Left ventricle myocardium inferior (tissue), 1 donor: ENCODE data around the gene PRM3. TPM values are rescaled to one million over a fixed set of nuclear protein-coding genes. Genes with fewer than 3 reads are reported as not detected.

Experiments
- DNase-seq: peaks from one replicate; pipeline ENCODE4 v3.0.0-alpha.2; 2020
- H3K27ac ChIP-seq: fragments of 200-600 bp; replicated peaks from 2 replicates; pipeline ENCODE4 v1.8.0; 2021
- H3K27me3 ChIP-seq: fragments of 200-600 bp; 2 replicates; pipeline ENCODE4 v1.8.0; 2021; ENCODE audit warnings: low read depth
- H3K36me3 ChIP-seq: fragments of 200-600 bp; 2 replicates; pipeline ENCODE4 v1.8.0; 2021
- H3K4me1 ChIP-seq: fragments of 200-600 bp; 2 replicates; pipeline ENCODE4 v1.8.0; 2021
- H3K4me3 ChIP-seq: fragments of 200-600 bp; 2 replicates; pipeline ENCODE4 v1.8.0; 2021; ENCODE audit warnings: mild to moderate bottlenecking, moderate library complexity
- H3K9me3 ChIP-seq: fragments of 200-600 bp; replicated peaks from 2 replicates; pipeline ENCODE4 v1.8.0; 2021
- intact Hi-C: fragments of 100-400 bp; cut with micrococcal nuclease; formaldehyde crosslinking; loops from one replicate; pipeline ENCODE4 v1.11.0; 2022
- total RNA-seq: library from RNA; stranded (reverse); fragmentation: NEBNext Ultra II Directional; extraction: Animal tissue kit (Norgen Biotek cat#: 25700); gene quantifications from one replicate; pipeline ENCODE4 v1.2.1, GENCODE V29; 2021
- TF ChIP-seq, protein P1 (sequence below): fragments of 200-600 bp; IDR thresholded peaks from 2 replicates; pipeline ENCODE4 v1.8.0; 2021; ENCODE audit warnings: antibody characterized with exemption, mild to moderate bottlenecking, borderline replicate concordance
- donor health status: DM: no; HTN: yes; CAD: no; lungs with severe emphysema.

Gene PRM3
- total RNA-seq, 1 donor from 2014 or later: not detected

GRCh38 chr16:11238272-11239202, 34.9 kb downstream of the PRM3 start:
- intact Hi-C loops: no loop called here

DNA sequence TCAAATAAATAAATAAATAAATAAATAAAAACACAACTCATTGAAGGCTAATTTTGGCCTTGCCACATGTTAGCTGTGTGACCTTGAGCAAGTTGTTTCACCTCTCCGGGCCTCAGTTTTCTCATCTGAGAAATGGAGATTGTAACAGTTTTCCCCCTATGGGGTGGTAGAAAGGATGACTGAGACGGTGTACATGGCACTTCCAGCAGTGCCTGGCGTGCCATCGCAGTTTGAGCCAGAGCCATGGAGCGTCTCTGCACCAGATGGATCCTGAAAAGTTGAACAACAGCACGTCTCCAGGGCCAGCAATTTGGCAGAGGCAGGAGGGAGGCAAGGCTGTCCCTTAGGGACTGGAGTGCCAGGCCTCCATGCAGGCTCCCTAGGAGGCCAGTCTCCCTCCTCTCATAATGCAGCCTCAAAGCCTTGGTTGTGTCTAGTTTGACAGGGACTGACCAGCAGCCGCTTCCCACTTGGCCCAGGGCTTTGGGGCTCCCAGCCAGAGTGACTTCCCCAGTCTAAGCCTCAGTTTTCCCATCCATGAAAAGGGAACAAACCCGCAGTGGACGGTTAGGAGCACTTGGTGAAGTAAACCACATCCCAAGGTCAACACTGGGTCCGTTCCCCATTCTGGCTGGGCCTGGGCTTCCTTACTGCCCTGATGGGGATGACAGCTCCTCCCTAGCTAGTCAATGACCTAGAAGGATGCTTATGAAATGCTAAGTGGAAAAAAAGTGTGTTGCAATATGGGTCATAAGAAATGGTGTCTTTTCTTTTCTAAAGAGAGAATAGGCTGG, 36.8 kb downstream of the PRM3 start:
- DNase-seq: no peak
- no peak overlapping the region for H3K4me3 ChIP-seq
- no peaks in the 10 kb centered on the region for H3K9me3 ChIP-seq
- H3K27ac ChIP-seq: no peak overlapping the region
- no peaks in the 10 kb centered on the region for H3K27me3 ChIP-seq
- intact Hi-C loops: no loop called here
- TF ChIP-seq, protein P1, sequence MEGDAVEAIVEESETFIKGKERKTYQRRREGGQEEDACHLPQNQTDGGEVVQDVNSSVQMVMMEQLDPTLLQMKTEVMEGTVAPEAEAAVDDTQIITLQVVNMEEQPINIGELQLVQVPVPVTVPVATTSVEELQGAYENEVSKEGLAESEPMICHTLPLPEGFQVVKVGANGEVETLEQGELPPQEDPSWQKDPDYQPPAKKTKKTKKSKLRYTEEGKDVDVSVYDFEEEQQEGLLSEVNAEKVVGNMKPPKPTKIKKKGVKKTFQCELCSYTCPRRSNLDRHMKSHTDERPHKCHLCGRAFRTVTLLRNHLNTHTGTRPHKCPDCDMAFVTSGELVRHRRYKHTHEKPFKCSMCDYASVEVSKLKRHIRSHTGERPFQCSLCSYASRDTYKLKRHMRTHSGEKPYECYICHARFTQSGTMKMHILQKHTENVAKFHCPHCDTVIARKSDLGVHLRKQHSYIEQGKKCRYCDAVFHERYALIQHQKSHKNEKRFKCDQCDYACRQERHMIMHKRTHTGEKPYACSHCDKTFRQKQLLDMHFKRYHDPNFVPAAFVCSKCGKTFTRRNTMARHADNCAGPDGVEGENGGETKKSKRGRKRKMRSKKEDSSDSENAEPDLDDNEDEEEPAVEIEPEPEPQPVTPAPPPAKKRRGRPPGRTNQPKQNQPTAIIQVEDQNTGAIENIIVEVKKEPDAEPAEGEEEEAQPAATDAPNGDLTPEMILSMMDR: no peak
- H3K4me1 ChIP-seq: peaks cover 16% of the 10 kb centered on the region
- H3K36me3 ChIP-seq: no peaks in the 10 kb centered on the region

More at GRCh38 chr16:11238272-11239202, 34.9 kb downstream of the PRM3 start:
- Histone ChIP-seq H3K4me1 (peaks cover 7% of the 10 kb centered on the region), H3K9me3 (no peaks in the 10 kb centered on the region), H3K27ac (no peak overlapping the region), H3K36me3 (no peaks in the 10 kb centered on the region), H3K27me3 (no peaks in the 10 kb centered on the region), H3K4me3 (no peak overlapping the region)
- no peak for DNase-seq
- TF ChIP-seq, protein P1: no peak

- H3K27me3 ChIP-seq: no peaks in the 10 kb centered on the region
- H3K4me3 ChIP-seq: no peak overlapping the region
- no peaks in the 10 kb centered on the region for H3K36me3 ChIP-seq
- H3K27ac ChIP-seq: no peak overlapping the region
- TF ChIP-seq, protein P1: no peak
- no peak for DNase-seq
- H3K4me1 ChIP-seq: peaks cover 16% of the 10 kb centered on the region
- intact Hi-C loops: no loop called here
- H3K9me3 ChIP-seq: no peaks in the 10 kb centered on the region
Observed at GRCh38 chr16:11235703-11235991, 37.8 kb downstream of the PRM3 start.

GRCh38 chr16:11234884-11235702, 38.3 kb downstream of the PRM3 start:
- intact Hi-C loops: no loop called here
- Histone ChIP-seq H3K9me3 (no peaks in the 10 kb centered on the region), H3K27ac (no peak overlapping the region), H3K36me3 (no peaks in the 10 kb centered on the region), H3K27me3 (no peaks in the 10 kb centered on the region), H3K4me1 (peaks cover 13% of the 10 kb centered on the region), H3K4me3 (no peak overlapping the region)
- DNase-seq: no peak
- TF ChIP-seq, protein P1: no peak

- intact Hi-C loops: no loop called here
- Histone ChIP-seq H3K36me3 (no peaks in the 10 kb centered on the region), H3K9me3 (no peaks in the 10 kb centered on the region), H3K4me1 (peaks cover 9% of the 10 kb centered on the region), H3K27ac (no peak overlapping the region), H3K4me3 (no peak overlapping the region), H3K27me3 (no peaks in the 10 kb centered on the region)
- TF ChIP-seq, protein P1: no peak
- DNase-seq: no peak
Observed at GRCh38 chr16:11233727-11234376, 39.6 kb downstream of the PRM3 start.
